Endothelial cell of umbilical vein (primary cell): Measurements from ENCODE around the gene LRCH1. TPM values are rescaled to one million over a fixed set of nuclear protein-coding genes. Genes with fewer than 3 reads are reported as not detected.

Experiments
- BruUV-seq: library from RNA; stranded (reverse); fragments of 400-500 nt; replicated peaks from 2 replicates; lab custom pipeline; 2021; lab: Mats Ljungman, UMichigan
- CTCF ChIA-PET: fragments of 300-600, 350-600 bp; sonication (Branson Sonifier 250); formaldehyde crosslinking; loops from one replicate; lab custom pipeline; 2021; ENCODE audit warnings: antibody characterized with exemption, inconsistent platforms; lab: Charles Lee
- POLR2A ChIA-PET: fragments of 300-600, 350-600 bp; sonication (Branson Sonifier 250); formaldehyde crosslinking; loops from one replicate; lab custom pipeline; 2021; ENCODE audit warnings: antibody characterized with exemption, inconsistent platforms; lab: Charles Lee
- DNase-seq: peaks from one replicate; pipeline ENCODE4 v3.0.0-alpha.2; 2011; ENCODE audit warnings: low read depth, low spot score
- FAIRE-seq: peaks from 2 replicates; lab custom pipeline; 2011; peaks lifted over from hg19 to GRCh38; lab: Jason Lieb, UNC
- H2AFZ ChIP-seq: 2 replicates; pipeline ENCODE4 v1.6.0; 2012; ENCODE audit warnings: low read depth, low read length, control low read depth, inconsistent platforms
- H3K27ac ChIP-seq: 2 replicates; pipeline ENCODE4 v1.5.1; 2011; ENCODE audit warnings: low read depth, mild to moderate bottlenecking, control low read depth, low read length, moderate library complexity; ENCODE audit not compliant: insufficient read depth
- H3K27me3 ChIP-seq, 2 experiments: 2 replicates each; pipeline versions ENCODE4 v1.6.0 to v1.6.1; 2011; ENCODE audit warnings: low read length in 2 of 2, mixed read lengths in 1 of 2; ENCODE audit not compliant: control insufficient read depth in 2 of 2, insufficient read depth in 2 of 2
- H3K36me3 ChIP-seq, 2 experiments: 2 replicates in 1 of 2; 3 replicates in 1 of 2; pipeline ENCODE4 v1.5.1; 2011; ENCODE audit warnings: low read length in 2 of 2, mild to moderate bottlenecking in 1 of 2, moderate library complexity in 1 of 2; ENCODE audit not compliant: control insufficient read depth in 2 of 2, insufficient read depth in 2 of 2; ENCODE audit errors: extremely low read depth in 1 of 2
- H3K4me1 ChIP-seq: 3 replicates; pipeline ENCODE4 v1.5.1; 2011; ENCODE audit warnings: mild to moderate bottlenecking, low read length; ENCODE audit not compliant: control insufficient read depth, insufficient read depth; ENCODE audit errors: extremely low read depth
- H3K4me2 ChIP-seq: 2 replicates; pipeline ENCODE4 v1.6.1; 2011; ENCODE audit warnings: low read length, control low read depth, mixed read lengths; ENCODE audit not compliant: insufficient read depth
- H3K4me3 ChIP-seq, 3 experiments: fragments of 200-600 bp in 1 of 3; sonication (generic), shearing (Covaris generic) in 1 of 3; replicated peaks in 1 of 3; 2 replicates each; pipeline ENCODE4 v1.5.1; 2011 to 2016; ENCODE audit warnings: control low read depth in 3 of 3, low read length in 3 of 3, mild to moderate bottlenecking in 2 of 3, inconsistent platforms in 1 of 3, low read depth in 1 of 3, moderate library complexity in 1 of 3; ENCODE audit not compliant: insufficient read depth in 1 of 3
- H3K79me2 ChIP-seq: 2 replicates; pipeline ENCODE4 v1.6.0; 2012; ENCODE audit warnings: low read length, inconsistent platforms; ENCODE audit not compliant: control insufficient read depth, insufficient read depth
- H3K9ac ChIP-seq: replicated peaks from 2 replicates; pipeline ENCODE3; 2011; ENCODE audit warnings: low read length, control low read depth; ENCODE audit not compliant: insufficient read depth; ENCODE audit errors: extremely low read depth
- H3K9me1 ChIP-seq: replicated peaks from 3 replicates; pipeline ENCODE4 v1.6.0; 2011; ENCODE audit warnings: mild to moderate bottlenecking, low read length; ENCODE audit not compliant: control insufficient read depth, insufficient read depth; ENCODE audit errors: extremely low read depth
- H3K9me3 ChIP-seq: replicated peaks from 2 replicates; pipeline ENCODE4 v1.5.1; 2012; ENCODE audit warnings: low read length, inconsistent platforms; ENCODE audit not compliant: control insufficient read depth, insufficient read depth
- H4K20me1 ChIP-seq: replicated peaks from 2 replicates; pipeline ENCODE3; 2011; ENCODE audit warnings: mild to moderate bottlenecking, low read length; ENCODE audit not compliant: control insufficient read depth, insufficient read depth; ENCODE audit errors: extremely low read depth
- EZH2 ChIP-seq: IDR thresholded peaks from 2 replicates; pipeline ENCODE4 v1.6.1; 2012; ENCODE audit warnings: borderline replicate concordance, low read depth, mild to moderate bottlenecking, moderate library complexity, low read length, inconsistent platforms; ENCODE audit not compliant: severe bottlenecking
- FOS ChIP-seq: IDR thresholded peaks from 2 replicates; pipeline ENCODE4 v1.6.1; 2011; ENCODE audit warnings: mild to moderate bottlenecking, low read length, moderate library complexity, borderline replicate concordance; ENCODE audit not compliant: insufficient read depth
- JUN ChIP-seq: IDR thresholded peaks from 2 replicates; pipeline ENCODE4 v1.6.1; 2011; ENCODE audit warnings: borderline replicate concordance, low read depth; ENCODE audit not compliant: insufficient read length, insufficient read depth
- MYC ChIP-seq: IDR thresholded peaks from one replicate; pipeline ENCODE4 v1.6.1; 2011; ENCODE audit warnings: mild to moderate bottlenecking, low read depth, low read length
- POLR2A ChIP-seq: IDR thresholded peaks from 2 replicates; pipeline ENCODE4 v1.6.1; 2012; ENCODE audit warnings: low read depth, mild to moderate bottlenecking, control low read depth, low read length
- POLR2AphosphoS5 ChIP-seq: IDR thresholded peaks from 2 replicates; pipeline ENCODE4 v1.6.1; 2012; ENCODE audit warnings: low read depth, mild to moderate bottlenecking, control low read depth, low read length, moderate library complexity; ENCODE audit not compliant: insufficient read depth
- dilution Hi-C: fragments of 300-500 bp; cut with MboI; formaldehyde crosslinking; loops from one replicate; pipeline ENCODE4 v1.15.0; 2019; ENCODE audit warnings: low sequenced_read_pairs; ENCODE audit not compliant: extremely low pct_ligation_motif_present
- intact Hi-C: fragments of 100-400 bp; cut with micrococcal nuclease; formaldehyde crosslinking; loops from one replicate; pipeline ENCODE4 v1.10.0; 2022
- polyA plus RNA-seq, 4 experiments: library from polyadenylated mRNA; depleted of rRNA in 3 of 4; stranded (reverse) in 3 of 4; unstranded in 1 of 4; fragments of >200 nt; gene quantifications; 2 replicates each; pipeline versions ENCODE4 v1.2.1 to v1.2.3, GENCODE V29; 2011 to 2012; ENCODE audit warnings: missing spikeins in 1 of 4
- total RNA-seq: library from RNA; stranded (reverse); gene quantifications from 2 replicates; pipeline ENCODE4 v1.2.3, GENCODE V29; 2021
- TF ChIP-seq, protein P1 (sequence below): IDR thresholded peaks from 2 replicates; pipeline ENCODE4 v1.6.1; 2011; ENCODE audit not compliant: insufficient read depth, insufficient read length
- TF ChIP-seq, protein P2 (sequence below), 2 donors: IDR thresholded peaks; 1 replicate in 1 of 2; 2 replicates in 1 of 2; pipeline ENCODE4 v1.5.1; 2011; ENCODE audit warnings: low read length in 2 of 2, mild to moderate bottlenecking in 2 of 2, moderate library complexity in 2 of 2, control low read depth in 1 of 2, inconsistent platforms in 1 of 2, low read depth in 1 of 2; ENCODE audit not compliant: insufficient read depth in 1 of 2; ENCODE audit errors: extremely low read depth in 1 of 2

Gene LRCH1
- total and polyA plus RNA-seq, 2 donors (not counting 3 experiments of a cell fraction or from before 2014, with no cell fraction given) = 5.4 to 16.5 TPM

DNA sequence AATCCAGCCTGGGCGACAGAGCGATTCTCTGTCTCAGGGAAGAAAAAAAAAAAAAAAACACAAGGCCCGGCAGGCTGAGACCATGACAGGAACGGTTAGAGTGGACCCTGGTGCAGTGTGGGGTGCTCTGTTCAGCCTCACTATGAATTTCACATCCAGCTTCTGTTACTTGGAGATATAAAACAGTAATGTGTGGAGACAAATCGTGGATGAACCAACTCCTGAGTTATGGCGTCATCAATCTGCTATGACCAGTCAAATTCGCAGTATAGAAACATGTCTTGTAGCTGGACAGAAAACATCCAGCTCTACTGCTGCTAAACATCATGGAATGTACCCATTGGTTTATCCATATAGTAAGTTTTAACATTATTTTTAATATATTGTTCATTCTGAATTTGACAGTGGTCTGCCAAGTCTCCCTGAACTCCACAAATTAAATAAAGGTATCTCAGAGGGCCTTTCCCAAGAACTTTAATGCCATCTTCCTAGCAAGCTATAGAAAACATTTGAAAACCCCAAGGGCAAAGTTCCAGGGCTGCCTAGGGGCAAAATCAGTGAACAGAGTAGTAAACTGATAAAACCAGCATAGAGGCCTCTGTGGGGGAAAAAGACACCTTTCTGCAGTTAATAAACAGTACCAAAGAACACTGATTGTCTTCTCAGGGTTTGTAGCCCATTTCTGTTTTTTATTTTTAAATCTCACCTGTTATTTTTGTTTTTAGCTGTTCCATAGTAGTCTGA lies 75.8 kb downstream of the LRCH1 start:
- Histone ChIP-seq H3K27ac (no peak overlapping the region), H3K4me2 (no peak overlapping the region), H3K27me3 (no peaks in the 10 kb centered on the region), H3K4me1 (no peaks in the 10 kb centered on the region), H3K9me1 (no peaks in the 10 kb centered on the region), H3K79me2 (peaks cover 12% of the 10 kb centered on the region), H3K4me3 (no peak overlapping the region), H3K9me3 (no peaks in the 10 kb centered on the region), H3K36me3 (no peaks in the 10 kb centered on the region), H3K9ac (no peak overlapping the region), H4K20me1 (no peaks in the 10 kb centered on the region), H2AFZ (no peak overlapping the region)
- TF ChIP-seq JUN (no peak), POLR2AphosphoS5 (no peak), FOS (no peak), EZH2 (no peak), POLR2A (no peak), MYC (no peak)
- TF ChIP-seq, protein P1, sequence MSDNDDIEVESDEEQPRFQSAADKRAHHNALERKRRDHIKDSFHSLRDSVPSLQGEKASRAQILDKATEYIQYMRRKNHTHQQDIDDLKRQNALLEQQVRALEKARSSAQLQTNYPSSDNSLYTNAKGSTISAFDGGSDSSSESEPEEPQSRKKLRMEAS = no peak
- TF ChIP-seq, protein P2, sequence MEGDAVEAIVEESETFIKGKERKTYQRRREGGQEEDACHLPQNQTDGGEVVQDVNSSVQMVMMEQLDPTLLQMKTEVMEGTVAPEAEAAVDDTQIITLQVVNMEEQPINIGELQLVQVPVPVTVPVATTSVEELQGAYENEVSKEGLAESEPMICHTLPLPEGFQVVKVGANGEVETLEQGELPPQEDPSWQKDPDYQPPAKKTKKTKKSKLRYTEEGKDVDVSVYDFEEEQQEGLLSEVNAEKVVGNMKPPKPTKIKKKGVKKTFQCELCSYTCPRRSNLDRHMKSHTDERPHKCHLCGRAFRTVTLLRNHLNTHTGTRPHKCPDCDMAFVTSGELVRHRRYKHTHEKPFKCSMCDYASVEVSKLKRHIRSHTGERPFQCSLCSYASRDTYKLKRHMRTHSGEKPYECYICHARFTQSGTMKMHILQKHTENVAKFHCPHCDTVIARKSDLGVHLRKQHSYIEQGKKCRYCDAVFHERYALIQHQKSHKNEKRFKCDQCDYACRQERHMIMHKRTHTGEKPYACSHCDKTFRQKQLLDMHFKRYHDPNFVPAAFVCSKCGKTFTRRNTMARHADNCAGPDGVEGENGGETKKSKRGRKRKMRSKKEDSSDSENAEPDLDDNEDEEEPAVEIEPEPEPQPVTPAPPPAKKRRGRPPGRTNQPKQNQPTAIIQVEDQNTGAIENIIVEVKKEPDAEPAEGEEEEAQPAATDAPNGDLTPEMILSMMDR (IDR thresholded peaks at IDR 0.05; ENCODE audit: extremely low read depth in 1 of 2, insufficient read depth in 1 of 2, low read depth in 1 of 2, low read length in 2 of 2) = no peak
- no peak for DNase-seq
- dilution Hi-C loops (no loop called here), intact Hi-C loops (no loop called here)
- no TSS peak for BruUV-seq
- FAIRE-seq = no peak
- CTCF ChIA-PET = interaction anchor here (1.1 to 1.5 kb wide), 3 partner anchors 14 to 77 kb away, joined by 3 read pairs; no protein-coding TSS in a partner anchor
- POLR2A ChIA-PET = no interaction called here
